GM23338 (cell line): Measurements from ENCODE around the gene MYO1C. TPM values are rescaled to one million over a fixed set of nuclear protein-coding genes. Genes with fewer than 3 reads are reported as not detected.

Source experiments
- ATAC-seq: fragments of 200-7000 bp; cut with Tn5 transposase; 3 replicates; pipeline ENCODE4 v1.9.1; 2020
- DNase-seq: peaks from one replicate; pipeline ENCODE4 v3.0.0-alpha.2; 2015; ENCODE audit warnings: low spot score
- H2AFZ ChIP-seq: fragments of 200-600 bp; sonication (generic); 2 replicates; pipeline ENCODE4 v1.8.0; 2016; ENCODE audit warnings: antibody characterized with exemption, mild to moderate bottlenecking, moderate library complexity
- H3F3A ChIP-seq: fragments of 200-600 bp; sonication (generic); replicated peaks from 2 replicates; pipeline ENCODE4 v1.8.0; 2017; ENCODE audit warnings: antibody characterized with exemption, mixed run types, low read depth
- H3K27ac ChIP-seq: fragments of 200-600 bp; sonication (generic); 2 replicates; pipeline ENCODE4 v1.6.1; 2016; ENCODE audit warnings: low read depth
- H3K27me3 ChIP-seq: fragments of 200-600 bp; sonication (generic); 2 replicates; pipeline ENCODE4 v1.8.0; 2016; ENCODE audit warnings: mild to moderate bottlenecking, mixed run types, moderate library complexity; ENCODE audit not compliant: insufficient read depth
- H3K36me3 ChIP-seq: fragments of 200-600 bp; sonication (generic); 2 replicates; pipeline ENCODE4 v1.8.0; 2016; ENCODE audit warnings: mild to moderate bottlenecking; ENCODE audit not compliant: insufficient read depth
- H3K4me1 ChIP-seq: fragments of 200-600 bp; sonication (generic); 2 replicates; pipeline ENCODE4 v1.8.0; 2016; ENCODE audit warnings: mild to moderate bottlenecking, moderate library complexity; ENCODE audit not compliant: insufficient read depth
- H3K4me2 ChIP-seq: fragments of 200-600 bp; sonication (generic); 2 replicates; pipeline ENCODE4 v1.7.1; 2017; ENCODE audit warnings: mixed run types
- H3K4me3 ChIP-seq: fragments of 200-600 bp; sonication (generic); 2 replicates; pipeline ENCODE4 v1.6.1; 2016; ENCODE audit warnings: mixed run types
- H3K79me2 ChIP-seq: fragments of 200-600 bp; sonication (generic); replicated peaks from 2 replicates; pipeline ENCODE4 v1.8.0; 2017; ENCODE audit warnings: mild to moderate bottlenecking; ENCODE audit not compliant: insufficient read depth
- H3K9me2 ChIP-seq: fragments of 200-600 bp; sonication (generic); 2 replicates; pipeline ENCODE4 v1.8.0; 2017; ENCODE audit not compliant: insufficient read depth
- H4K20me1 ChIP-seq: fragments of 200-600 bp; sonication (generic); replicated peaks from 2 replicates; pipeline ENCODE4 v1.8.0; 2017; ENCODE audit warnings: mild to moderate bottlenecking; ENCODE audit not compliant: insufficient read depth
- H3K27ac Mint-ChIP-seq: 2 replicates; pipeline ENCODE4 v1.8.0; 2020; ENCODE audit warnings: inconsistent platforms, mild to moderate bottlenecking, moderate library complexity, mixed read lengths
- H3K27me3 Mint-ChIP-seq: 3 replicates; pipeline ENCODE4 v1.8.0; 2022; ENCODE audit warnings: low read depth, mild to moderate bottlenecking, moderate library complexity, mixed read lengths, inconsistent platforms; ENCODE audit not compliant: insufficient read depth, poor library complexity
- H3K36me3 Mint-ChIP-seq: 3 replicates; pipeline ENCODE4 v1.8.0; 2021; ENCODE audit warnings: low read depth, mild to moderate bottlenecking, inconsistent platforms, moderate library complexity, mixed read lengths
- H3K4me1 Mint-ChIP-seq: 3 replicates; pipeline ENCODE4 v1.8.0; 2020; ENCODE audit warnings: mild to moderate bottlenecking, inconsistent platforms, mixed read lengths
- H3K4me3 Mint-ChIP-seq: 3 replicates; pipeline ENCODE4 v1.8.0; 2021; ENCODE audit warnings: moderate library complexity, mild to moderate bottlenecking, inconsistent platforms, mixed read lengths
- H3K9me3 Mint-ChIP-seq: 3 replicates; pipeline ENCODE4 v1.8.0; 2020; ENCODE audit warnings: moderate library complexity, mild to moderate bottlenecking, inconsistent platforms, mixed read lengths
- CREB1 ChIP-seq: fragments of 250-450 bp; sonication (Bioruptor Pico); IDR thresholded peaks from 2 replicates; pipeline ENCODE4 v1.5.0; 2020; ENCODE audit warnings: low read depth, mild to moderate bottlenecking, moderate library complexity
- EZH2 ChIP-seq: fragments of 200-600 bp; sonication (generic); IDR thresholded peaks from one replicate; pipeline ENCODE4 v1.8.0; 2017; ENCODE audit warnings: antibody characterized with exemption, mild to moderate bottlenecking, low read depth; ENCODE audit not compliant: unreplicated experiment
- EZH2phosphoT487 ChIP-seq: fragments of 200-600 bp; sonication (generic); IDR thresholded peaks from one replicate; pipeline ENCODE4 v1.8.1; 2018; ENCODE audit warnings: antibody characterized with exemption; ENCODE audit not compliant: unreplicated experiment
- JUNB ChIP-seq: IDR thresholded peaks from one replicate; pipeline ENCODE4 v1.6.1; 2016; ENCODE audit warnings: antibody characterized with exemption; ENCODE audit not compliant: unreplicated experiment
- NANOG ChIP-seq: IDR thresholded peaks from 2 replicates; pipeline ENCODE4 v1.6.1; 2016; ENCODE audit warnings: antibody characterized with exemption, borderline replicate concordance
- POLR2AphosphoS5 ChIP-seq: IDR thresholded peaks from 2 replicates; pipeline ENCODE4 v1.6.1; 2016; ENCODE audit warnings: antibody characterized with exemption, low read depth
- STAT1 ChIP-seq: IDR thresholded peaks from one replicate; pipeline ENCODE4 v1.6.1; 2016; ENCODE audit warnings: antibody characterized with exemption; ENCODE audit not compliant: unreplicated experiment
- ZNF114 ChIP-seq: fragments of 250-450 bp; sonication (Bioruptor Pico); IDR thresholded peaks from 2 replicates; pipeline ENCODE4 v1.5.0; 2020; ENCODE audit warnings: mild to moderate bottlenecking, moderate library complexity
- ZNF331 ChIP-seq: fragments of 250-450 bp; sonication (Bioruptor Pico); IDR thresholded peaks from 2 replicates; pipeline ENCODE4 v1.5.0; 2020; ENCODE audit warnings: low read depth, mild to moderate bottlenecking, moderate library complexity
- polyA plus RNA-seq: library from polyadenylated mRNA; unstranded; fragments of >200 nt; fragmentation: Nextera tagmentation; extraction: Ambion mirVana; gene quantifications from 2 replicates; pipeline ENCODE4 v1.2.1, GENCODE V29; 2016
- total RNA-seq: library from RNA; depleted of rRNA; stranded (reverse); fragments of >200 nt; shearing (Covaris generic); gene quantifications from 2 replicates; pipeline ENCODE4 v1.2.3, GENCODE V29; 2014
- TF ChIP-seq, protein P1 (sequence below): fragments of 250-450 bp; sonication (Bioruptor Pico); IDR thresholded peaks from 2 replicates; pipeline ENCODE4 v1.5.0; 2020; ENCODE audit warnings: mild to moderate bottlenecking, moderate library complexity
- TF ChIP-seq, protein P2 (sequence below): IDR thresholded peaks from 2 replicates; pipeline ENCODE4 v1.6.1; 2016; ENCODE audit warnings: antibody characterized with exemption
- TF ChIP-seq, protein P3 (sequence below): IDR thresholded peaks from one replicate; pipeline ENCODE4 v1.6.1; 2018; ENCODE audit warnings: antibody characterized with exemption; ENCODE audit not compliant: unreplicated experiment
- TF ChIP-seq, protein P4 (sequence below), 2 experiments: fragments of 200-600 bp in 1 of 2; sonication (generic) in 1 of 2; conservative IDR thresholded peaks; 2 replicates each; pipeline versions ENCODE4 v1.5.1 to v1.6.1; 2016 to 2017; ENCODE audit warnings: antibody characterized with exemption in 2 of 2, low read depth in 2 of 2, mild to moderate bottlenecking in 2 of 2, moderate library complexity in 1 of 2

MYO1C gene
- total and polyA plus RNA-seq, 2 experiments from 2014 or later, result 13.9 to 35.2 TPM

DNA sequence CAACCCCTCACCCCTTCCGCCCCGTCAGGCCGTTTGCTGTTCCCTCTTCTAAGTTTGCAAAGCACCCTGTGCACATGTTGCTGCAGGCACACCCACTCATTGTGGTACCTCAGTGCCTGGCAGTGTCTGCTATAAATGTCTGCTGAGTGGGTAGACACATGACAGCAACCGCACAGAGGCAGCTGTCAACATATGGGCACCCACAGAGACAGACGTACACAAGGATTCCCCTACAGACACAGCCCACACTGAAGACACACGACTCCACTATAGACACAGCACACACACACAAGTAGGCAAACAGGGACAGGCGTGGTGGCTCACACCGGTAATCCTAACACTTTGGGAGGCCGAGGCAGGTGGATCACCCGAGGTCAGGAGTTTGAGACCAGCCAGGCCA, 18.6 kb downstream of the MYO1C start:
- H3K27ac ChIP-seq, result no peak overlapping the region
- no peak for DNase-seq
- H3K4me3 ChIP-seq, result no peak overlapping the region
- H3K9me3 Mint-ChIP-seq, result no peaks in the 10 kb centered on the region
- no peaks in the 10 kb centered on the region for H3K9me2 ChIP-seq
- 0 out of 2 replicates have a peak, but pooled peaks cover 4% of the 10 kb centered on the region for H4K20me1 ChIP-seq
- H3K4me1 Mint-ChIP-seq, result peaks cover 14% of the 10 kb centered on the region
- peaks cover 7% of the 10 kb centered on the region for H3F3A ChIP-seq
- no peaks in the 10 kb centered on the region for H3K79me2 ChIP-seq
- no peak overlapping the region for H3K4me2 ChIP-seq
- H3K27ac Mint-ChIP-seq, result 0 out of 2 replicates have a peak overlapping the region, but pooled peaks have one; percentile 24
- peaks cover 14% of the 10 kb centered on the region for H3K27me3 Mint-ChIP-seq
- peaks cover 14% of the 10 kb centered on the region for H3K36me3 Mint-ChIP-seq
- no peak overlapping the region for H3K4me3 Mint-ChIP-seq
- TF ChIP-seq, protein P1, sequence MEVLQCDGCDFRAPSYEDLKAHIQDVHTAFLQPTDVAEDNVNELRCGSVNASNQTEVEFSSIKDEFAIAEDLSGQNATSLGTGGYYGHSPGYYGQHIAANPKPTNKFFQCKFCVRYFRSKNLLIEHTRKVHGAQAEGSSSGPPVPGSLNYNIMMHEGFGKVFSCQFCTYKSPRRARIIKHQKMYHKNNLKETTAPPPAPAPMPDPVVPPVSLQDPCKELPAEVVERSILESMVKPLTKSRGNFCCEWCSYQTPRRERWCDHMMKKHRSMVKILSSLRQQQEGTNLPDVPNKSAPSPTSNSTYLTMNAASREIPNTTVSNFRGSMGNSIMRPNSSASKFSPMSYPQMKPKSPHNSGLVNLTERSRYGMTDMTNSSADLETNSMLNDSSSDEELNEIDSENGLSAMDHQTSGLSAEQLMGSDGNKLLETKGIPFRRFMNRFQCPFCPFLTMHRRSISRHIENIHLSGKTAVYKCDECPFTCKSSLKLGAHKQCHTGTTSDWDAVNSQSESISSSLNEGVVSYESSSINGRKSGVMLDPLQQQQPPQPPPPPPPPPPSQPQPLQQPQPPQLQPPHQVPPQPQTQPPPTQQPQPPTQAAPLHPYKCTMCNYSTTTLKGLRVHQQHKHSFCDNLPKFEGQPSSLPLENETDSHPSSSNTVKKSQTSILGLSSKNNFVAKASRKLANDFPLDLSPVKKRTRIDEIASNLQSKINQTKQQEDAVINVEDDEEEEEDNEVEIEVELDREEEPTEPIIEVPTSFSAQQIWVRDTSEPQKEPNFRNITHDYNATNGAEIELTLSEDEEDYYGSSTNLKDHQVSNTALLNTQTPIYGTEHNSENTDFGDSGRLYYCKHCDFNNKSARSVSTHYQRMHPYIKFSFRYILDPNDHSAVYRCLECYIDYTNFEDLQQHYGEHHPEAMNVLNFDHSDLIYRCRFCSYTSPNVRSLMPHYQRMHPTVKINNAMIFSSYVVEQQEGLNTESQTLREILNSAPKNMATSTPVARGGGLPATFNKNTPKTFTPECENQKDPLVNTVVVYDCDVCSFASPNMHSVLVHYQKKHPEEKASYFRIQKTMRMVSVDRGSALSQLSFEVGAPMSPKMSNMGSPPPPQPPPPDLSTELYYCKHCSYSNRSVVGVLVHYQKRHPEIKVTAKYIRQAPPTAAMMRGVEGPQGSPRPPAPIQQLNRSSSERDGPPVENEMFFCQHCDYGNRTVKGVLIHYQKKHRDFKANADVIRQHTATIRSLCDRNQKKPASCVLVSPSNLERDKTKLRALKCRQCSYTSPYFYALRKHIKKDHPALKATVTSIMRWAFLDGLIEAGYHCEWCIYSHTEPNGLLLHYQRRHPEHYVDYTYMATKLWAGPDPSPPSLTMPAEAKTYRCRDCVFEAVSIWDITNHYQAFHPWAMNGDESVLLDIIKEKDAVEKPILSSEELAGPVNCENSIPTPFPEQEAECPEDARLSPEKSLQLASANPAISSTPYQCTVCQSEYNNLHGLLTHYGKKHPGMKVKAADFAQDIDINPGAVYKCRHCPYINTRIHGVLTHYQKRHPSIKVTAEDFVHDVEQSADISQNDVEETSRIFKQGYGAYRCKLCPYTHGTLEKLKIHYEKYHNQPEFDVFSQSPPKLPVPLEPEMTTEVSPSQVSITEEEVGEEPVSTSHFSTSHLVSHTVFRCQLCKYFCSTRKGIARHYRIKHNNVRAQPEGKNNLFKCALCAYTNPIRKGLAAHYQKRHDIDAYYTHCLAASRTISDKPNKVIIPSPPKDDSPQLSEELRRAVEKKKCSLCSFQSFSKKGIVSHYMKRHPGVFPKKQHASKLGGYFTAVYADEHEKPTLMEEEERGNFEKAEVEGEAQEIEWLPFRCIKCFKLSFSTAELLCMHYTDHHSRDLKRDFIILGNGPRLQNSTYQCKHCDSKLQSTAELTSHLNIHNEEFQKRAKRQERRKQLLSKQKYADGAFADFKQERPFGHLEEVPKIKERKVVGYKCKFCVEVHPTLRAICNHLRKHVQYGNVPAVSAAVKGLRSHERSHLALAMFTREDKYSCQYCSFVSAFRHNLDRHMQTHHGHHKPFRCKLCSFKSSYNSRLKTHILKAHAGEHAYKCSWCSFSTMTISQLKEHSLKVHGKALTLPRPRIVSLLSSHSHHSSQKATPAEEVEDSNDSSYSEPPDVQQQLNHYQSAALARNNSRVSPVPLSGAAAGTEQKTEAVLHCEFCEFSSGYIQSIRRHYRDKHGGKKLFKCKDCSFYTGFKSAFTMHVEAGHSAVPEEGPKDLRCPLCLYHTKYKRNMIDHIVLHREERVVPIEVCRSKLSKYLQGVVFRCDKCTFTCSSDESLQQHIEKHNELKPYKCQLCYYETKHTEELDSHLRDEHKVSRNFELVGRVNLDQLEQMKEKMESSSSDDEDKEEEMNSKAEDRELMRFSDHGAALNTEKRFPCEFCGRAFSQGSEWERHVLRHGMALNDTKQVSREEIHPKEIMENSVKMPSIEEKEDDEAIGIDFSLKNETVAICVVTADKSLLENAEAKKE, result no peak
- TF ChIP-seq, protein P2, sequence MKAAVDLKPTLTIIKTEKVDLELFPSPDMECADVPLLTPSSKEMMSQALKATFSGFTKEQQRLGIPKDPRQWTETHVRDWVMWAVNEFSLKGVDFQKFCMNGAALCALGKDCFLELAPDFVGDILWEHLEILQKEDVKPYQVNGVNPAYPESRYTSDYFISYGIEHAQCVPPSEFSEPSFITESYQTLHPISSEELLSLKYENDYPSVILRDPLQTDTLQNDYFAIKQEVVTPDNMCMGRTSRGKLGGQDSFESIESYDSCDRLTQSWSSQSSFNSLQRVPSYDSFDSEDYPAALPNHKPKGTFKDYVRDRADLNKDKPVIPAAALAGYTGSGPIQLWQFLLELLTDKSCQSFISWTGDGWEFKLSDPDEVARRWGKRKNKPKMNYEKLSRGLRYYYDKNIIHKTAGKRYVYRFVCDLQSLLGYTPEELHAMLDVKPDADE, result no peak
- TF ChIP-seq ZNF331 (CRISPR knock-in tag) (no peak), STAT1 (no peak), ZNF114 (CRISPR knock-in tag) (no peak), POLR2AphosphoS5 (no peak), NANOG (no peak), CREB1 (CRISPR knock-in tag) (no peak), EZH2phosphoT487 (no peak), JUNB (no peak), EZH2 (no peak)
- TF ChIP-seq, protein P3, sequence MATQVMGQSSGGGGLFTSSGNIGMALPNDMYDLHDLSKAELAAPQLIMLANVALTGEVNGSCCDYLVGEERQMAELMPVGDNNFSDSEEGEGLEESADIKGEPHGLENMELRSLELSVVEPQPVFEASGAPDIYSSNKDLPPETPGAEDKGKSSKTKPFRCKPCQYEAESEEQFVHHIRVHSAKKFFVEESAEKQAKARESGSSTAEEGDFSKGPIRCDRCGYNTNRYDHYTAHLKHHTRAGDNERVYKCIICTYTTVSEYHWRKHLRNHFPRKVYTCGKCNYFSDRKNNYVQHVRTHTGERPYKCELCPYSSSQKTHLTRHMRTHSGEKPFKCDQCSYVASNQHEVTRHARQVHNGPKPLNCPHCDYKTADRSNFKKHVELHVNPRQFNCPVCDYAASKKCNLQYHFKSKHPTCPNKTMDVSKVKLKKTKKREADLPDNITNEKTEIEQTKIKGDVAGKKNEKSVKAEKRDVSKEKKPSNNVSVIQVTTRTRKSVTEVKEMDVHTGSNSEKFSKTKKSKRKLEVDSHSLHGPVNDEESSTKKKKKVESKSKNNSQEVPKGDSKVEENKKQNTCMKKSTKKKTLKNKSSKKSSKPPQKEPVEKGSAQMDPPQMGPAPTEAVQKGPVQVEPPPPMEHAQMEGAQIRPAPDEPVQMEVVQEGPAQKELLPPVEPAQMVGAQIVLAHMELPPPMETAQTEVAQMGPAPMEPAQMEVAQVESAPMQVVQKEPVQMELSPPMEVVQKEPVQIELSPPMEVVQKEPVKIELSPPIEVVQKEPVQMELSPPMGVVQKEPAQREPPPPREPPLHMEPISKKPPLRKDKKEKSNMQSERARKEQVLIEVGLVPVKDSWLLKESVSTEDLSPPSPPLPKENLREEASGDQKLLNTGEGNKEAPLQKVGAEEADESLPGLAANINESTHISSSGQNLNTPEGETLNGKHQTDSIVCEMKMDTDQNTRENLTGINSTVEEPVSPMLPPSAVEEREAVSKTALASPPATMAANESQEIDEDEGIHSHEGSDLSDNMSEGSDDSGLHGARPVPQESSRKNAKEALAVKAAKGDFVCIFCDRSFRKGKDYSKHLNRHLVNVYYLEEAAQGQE, result no peak
- TF ChIP-seq, protein P4, sequence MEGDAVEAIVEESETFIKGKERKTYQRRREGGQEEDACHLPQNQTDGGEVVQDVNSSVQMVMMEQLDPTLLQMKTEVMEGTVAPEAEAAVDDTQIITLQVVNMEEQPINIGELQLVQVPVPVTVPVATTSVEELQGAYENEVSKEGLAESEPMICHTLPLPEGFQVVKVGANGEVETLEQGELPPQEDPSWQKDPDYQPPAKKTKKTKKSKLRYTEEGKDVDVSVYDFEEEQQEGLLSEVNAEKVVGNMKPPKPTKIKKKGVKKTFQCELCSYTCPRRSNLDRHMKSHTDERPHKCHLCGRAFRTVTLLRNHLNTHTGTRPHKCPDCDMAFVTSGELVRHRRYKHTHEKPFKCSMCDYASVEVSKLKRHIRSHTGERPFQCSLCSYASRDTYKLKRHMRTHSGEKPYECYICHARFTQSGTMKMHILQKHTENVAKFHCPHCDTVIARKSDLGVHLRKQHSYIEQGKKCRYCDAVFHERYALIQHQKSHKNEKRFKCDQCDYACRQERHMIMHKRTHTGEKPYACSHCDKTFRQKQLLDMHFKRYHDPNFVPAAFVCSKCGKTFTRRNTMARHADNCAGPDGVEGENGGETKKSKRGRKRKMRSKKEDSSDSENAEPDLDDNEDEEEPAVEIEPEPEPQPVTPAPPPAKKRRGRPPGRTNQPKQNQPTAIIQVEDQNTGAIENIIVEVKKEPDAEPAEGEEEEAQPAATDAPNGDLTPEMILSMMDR (conservative IDR thresholded peaks at IDR 0.05; ENCODE audit: low read depth in 2 of 2), result no peak
- peaks cover 8% of the 10 kb centered on the region for H3K4me1 ChIP-seq
- H2AFZ ChIP-seq, result no peak overlapping the region
- H3K36me3 ChIP-seq, result no peaks in the 10 kb centered on the region
- ATAC-seq, result no peak
- no peaks in the 10 kb centered on the region for H3K27me3 ChIP-seq
